Sigmoid colon (tissue), 7 donors: ENCODE measurements around the gene PDZD4. TPM values are rescaled to one million over a fixed set of nuclear protein-coding genes. Genes with fewer than 3 reads are reported as not detected.

Source experiments
- DNase-seq: peaks from one replicate; pipeline ENCODE4 v3.0.0-alpha.2; 2019
- H3K27ac ChIP-seq, 4 donors: fragments of 200-600 bp; sonication (generic); one replicate each; pipeline ENCODE4 v1.5.1; 2016 to 2019; ENCODE audit warnings: mild to moderate bottlenecking in 1 of 4
- H3K27me3 ChIP-seq, 3 donors: fragments of 200-600 bp; sonication (generic); one replicate each; pipeline ENCODE4 v1.5.1; 2019; ENCODE audit warnings: mild to moderate bottlenecking in 1 of 3
- H3K36me3 ChIP-seq, 4 donors: fragments of 200-600 bp; sonication (generic); one replicate each; pipeline ENCODE4 v1.5.1; 2016 to 2019
- H3K4me1 ChIP-seq, 4 donors: fragments of 200-600 bp; sonication (generic); one replicate each; pipeline ENCODE4 v1.5.1; 2017 to 2019
- H3K4me3 ChIP-seq, 4 donors: fragments of 200-600 bp; sonication (generic); one replicate each; pipeline ENCODE4 v1.5.1; 2017 to 2019; ENCODE audit warnings: mild to moderate bottlenecking in 2 of 4, moderate library complexity in 1 of 4
- H3K9me3 ChIP-seq, 4 donors: fragments of 200-600 bp in 3 of 4; sonication (generic) in 3 of 4; one replicate each; pipeline versions ENCODE4 v1.5.1 to v1.6.1; 2013 to 2019
- CTCF ChIP-seq, 4 experiments: fragments of 450-650 bp in 3 of 4; fragments of 200-600 bp in 1 of 4; IDR thresholded peaks; one replicate each; pipeline ENCODE4 v1.5.1; 2016 to 2019; ENCODE audit warnings: antibody characterized with exemption in 4 of 4, mild to moderate bottlenecking in 3 of 4, moderate library complexity in 2 of 4
- EP300 ChIP-seq, 4 donors: sonication (generic); formaldehyde crosslinking; IDR thresholded peaks; one replicate each; pipeline ENCODE4 v1.6.1; 2017; ENCODE audit warnings: antibody characterized with exemption in 4 of 4
- POLR2A ChIP-seq, 2 donors: fragments of 450-650 bp; IDR thresholded peaks; one replicate each; pipeline ENCODE4 v1.6.1; 2016; ENCODE audit warnings: antibody characterized with exemption in 2 of 2, mild to moderate bottlenecking in 2 of 2, moderate library complexity in 2 of 2
- POLR2AphosphoS5 ChIP-seq, 4 donors: sonication (generic); formaldehyde crosslinking; IDR thresholded peaks; one replicate each; pipeline ENCODE4 v1.6.1; 2017; ENCODE audit warnings: antibody characterized with exemption in 4 of 4
- WGBS, 2 donors: extraction: QIAGEN DNeasy Blood & Tissue Kit; methylation state at CpG; one replicate each; pipeline ENCODE4 v1.1.7; 2013; 5-methylcytosine and 5-hydroxymethylcytosine counted together
- intact Hi-C: fragments of 100-400 bp; cut with DNase I; formaldehyde crosslinking; loops from one replicate; pipeline ENCODE4 v1.15.1; 2023
- polyA plus RNA-seq, 3 donors: library from polyadenylated mRNA; stranded (reverse); fragments of 200-250 nt; gene quantifications; one replicate each; pipeline ENCODE4 v1.2.3, GENCODE V29; 2013
- total RNA-seq, 4 donors: library from RNA; depleted of rRNA; stranded (reverse); fragments of >200 nt; gene quantifications; one replicate each; pipeline ENCODE4 v1.1.0, GENCODE V29; 2016
- donor health status: healthy with polysubstance abuse.
- donor health status: Bipolar disorder and iron deficiency.
- donor health status: healthy.

Gene PDZD4
- total and polyA plus RNA-seq, 7 donors = 0.46 to 24.4 (median 8.6) TPM

- H3K27me3 ChIP-seq = peaks cover 3 to 18% (median 9%) of the 10 kb centered on the region in 3 donors
- DNase-seq = no peak
- TF ChIP-seq POLR2AphosphoS5 (IDR thresholded peaks at IDR 0.05) = no peak
- no peak for TF ChIP-seq POLR2A (IDR thresholded peaks at IDR 0.05)
- no peak for TF ChIP-seq EP300 (IDR thresholded peaks at IDR 0.05)
- TF ChIP-seq CTCF (IDR thresholded peaks at IDR 0.05) = no peak
- WGBS, 2 donors = 84 to 88% methylated on average over 13 of the region's 13 CpGs
- no peak overlapping the region for H3K27ac ChIP-seq
- no peaks in the 10 kb centered on the region for H3K9me3 ChIP-seq
- H3K4me1 ChIP-seq = no peaks in the 10 kb centered on the region
- intact Hi-C loops = no loop called here
- H3K36me3 ChIP-seq = no peaks in the 10 kb centered on the region
- no peak overlapping the region for H3K4me3 ChIP-seq
These were observed 44.2 kb upstream of the PDZD4 start for GRCh38 chrX:153874366-153875125.

GRCh38 chrX:153874085-153874365 lies 43.7 kb upstream of the PDZD4 start:
- H3K4me1 ChIP-seq = no peaks in the 10 kb centered on the region
- H3K4me3 ChIP-seq = no peak overlapping the region
- WGBS, 2 donors = 50 to 53% methylated on average over 3 of the region's 3 CpGs
- intact Hi-C loops = no loop called here
- no peak overlapping the region for H3K27ac ChIP-seq
- H3K9me3 ChIP-seq = no peaks in the 10 kb centered on the region
- TF ChIP-seq POLR2A (IDR thresholded peaks at IDR 0.05) (no peak), POLR2AphosphoS5 (IDR thresholded peaks at IDR 0.05) (no peak), EP300 (IDR thresholded peaks at IDR 0.05) (no peak), CTCF (IDR thresholded peaks at IDR 0.05) (no peak)
- H3K36me3 ChIP-seq = no peaks in the 10 kb centered on the region
- H3K27me3 ChIP-seq = peaks cover 0 to 13% (median 7%) of the 10 kb centered on the region in 3 donors
- DNase-seq = no peak

GRCh38 chrX:153873282-153874084 lies 43.1 kb upstream of the PDZD4 start:
- intact Hi-C loops = no loop called here
- Histone ChIP-seq H3K27me3 (peaks cover 0 to 7% (median 7%) of the 10 kb centered on the region in 3 donors), H3K9me3 (no peaks in the 10 kb centered on the region), H3K27ac (no peak overlapping the region), H3K4me3 (no peak overlapping the region), H3K36me3 (no peaks in the 10 kb centered on the region), H3K4me1 (no peaks in the 10 kb centered on the region)
- no peak for TF ChIP-seq POLR2AphosphoS5 (IDR thresholded peaks at IDR 0.05)
- TF ChIP-seq CTCF (IDR thresholded peaks at IDR 0.05) = no peak
- WGBS, 2 donors = 32 to 36% methylated on average over 7 of the region's 7 CpGs
- no peak for DNase-seq

- H3K27ac ChIP-seq = no peak overlapping the region
- no peak overlapping the region for H3K4me3 ChIP-seq
- WGBS, 2 donors = 71 to 80% methylated on average over 29 of the region's 29 CpGs
- TF ChIP-seq POLR2A (IDR thresholded peaks at IDR 0.05) (no peak), POLR2AphosphoS5 (IDR thresholded peaks at IDR 0.05) (no peak), CTCF (IDR thresholded peaks at IDR 0.05) (no peak), EP300 (IDR thresholded peaks at IDR 0.05) (no peak)
- H3K27me3 ChIP-seq = peaks cover 0 to 7% (median 0%) of the 10 kb centered on the region in 3 donors
- intact Hi-C loops = no loop called here
- no peaks in the 10 kb centered on the region for H3K9me3 ChIP-seq
- H3K4me1 ChIP-seq = no peaks in the 10 kb centered on the region
- no peaks in the 10 kb centered on the region for H3K36me3 ChIP-seq
- no peak for DNase-seq
These were observed 41.9 kb upstream of the PDZD4 start for GRCh38 chrX:153871946-153872878.
